ES-I3 (cell line): ENCODE data around the gene GLTPD2.

Experiments
- H3K36me3 ChIP-seq: 2 replicates; pipeline ENCODE4 v1.6.1; 2013; ENCODE audit warnings: mild to moderate bottlenecking, low read length, control low read depth, moderate library complexity; ENCODE audit not compliant: insufficient read depth
- H3K4me1 ChIP-seq: 2 replicates; pipeline ENCODE4 v1.6.1; 2013; ENCODE audit warnings: mild to moderate bottlenecking, control low read depth, low read length; ENCODE audit not compliant: insufficient read depth
- H3K9ac ChIP-seq: 2 replicates; pipeline ENCODE4 v1.6.1; 2013; ENCODE audit warnings: low read depth, mild to moderate bottlenecking, low read length, moderate library complexity
- H3K9me3 ChIP-seq: 2 replicates; pipeline ENCODE4 v1.6.1; 2013; ENCODE audit warnings: mild to moderate bottlenecking, low read length, moderate library complexity; ENCODE audit not compliant: control insufficient read depth, insufficient read depth

The GLTPD2 gene

DNA sequence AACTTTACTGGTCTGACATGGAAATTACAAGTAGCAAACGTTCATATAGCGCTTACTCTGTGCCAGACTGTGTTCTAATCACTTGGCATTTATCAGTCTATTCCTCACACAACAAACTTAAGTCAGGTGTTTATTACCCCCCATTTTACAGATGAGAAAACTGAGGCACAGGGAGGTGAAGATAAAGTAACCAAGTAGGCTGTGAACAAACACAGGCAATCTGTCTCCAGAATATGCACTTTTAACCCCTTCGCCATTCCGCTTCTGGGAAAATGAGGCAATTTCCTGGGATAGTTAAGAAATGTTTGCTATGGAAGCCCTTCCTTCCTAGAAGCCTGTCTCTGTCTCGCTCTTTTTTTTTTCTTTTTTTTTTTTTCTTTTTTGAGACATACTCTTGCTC lies 36.8 kb upstream of the GLTPD2 start:
- no peaks in the 10 kb centered on the region for H3K36me3 ChIP-seq
- H3K9ac ChIP-seq, result no peak overlapping the region
- no peaks in the 10 kb centered on the region for H3K4me1 ChIP-seq
- H3K9me3 ChIP-seq, result no peaks in the 10 kb centered on the region

- no peaks in the 10 kb centered on the region for H3K4me1 ChIP-seq
- no peaks in the 10 kb centered on the region for H3K9me3 ChIP-seq
- H3K36me3 ChIP-seq, result no peaks in the 10 kb centered on the region
- H3K9ac ChIP-seq, result no peak overlapping the region
These were observed 35.4 kb upstream of the GLTPD2 start for GRCh38 chr17:4753392-4753791.

DNA sequence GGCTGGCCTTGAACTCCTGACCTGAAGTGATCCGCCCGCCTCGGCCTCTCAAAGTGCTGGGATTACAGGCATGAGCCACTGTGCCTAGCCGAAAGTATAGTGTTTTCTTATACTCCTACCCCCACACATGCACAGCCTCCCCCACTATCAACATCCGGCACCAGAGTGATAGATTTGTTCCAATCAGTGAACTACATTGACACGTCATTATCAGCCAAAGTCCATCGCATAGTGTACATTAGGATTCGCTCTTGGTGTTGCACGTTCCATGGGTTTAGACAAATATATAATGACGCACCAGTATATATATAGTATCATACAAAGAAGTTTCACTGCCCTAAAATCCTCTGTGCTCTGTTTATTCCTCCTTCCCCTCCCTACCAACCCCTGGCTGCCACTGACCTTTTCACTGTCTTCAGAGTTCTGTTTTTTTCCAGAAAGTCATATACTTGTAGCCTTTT lies 29.0 kb upstream of the GLTPD2 start:
- H3K36me3 ChIP-seq, result no peaks in the 10 kb centered on the region
- no peaks in the 10 kb centered on the region for H3K4me1 ChIP-seq
- H3K9ac ChIP-seq, result no peak overlapping the region
- H3K9me3 ChIP-seq, result no peaks in the 10 kb centered on the region

DNA sequence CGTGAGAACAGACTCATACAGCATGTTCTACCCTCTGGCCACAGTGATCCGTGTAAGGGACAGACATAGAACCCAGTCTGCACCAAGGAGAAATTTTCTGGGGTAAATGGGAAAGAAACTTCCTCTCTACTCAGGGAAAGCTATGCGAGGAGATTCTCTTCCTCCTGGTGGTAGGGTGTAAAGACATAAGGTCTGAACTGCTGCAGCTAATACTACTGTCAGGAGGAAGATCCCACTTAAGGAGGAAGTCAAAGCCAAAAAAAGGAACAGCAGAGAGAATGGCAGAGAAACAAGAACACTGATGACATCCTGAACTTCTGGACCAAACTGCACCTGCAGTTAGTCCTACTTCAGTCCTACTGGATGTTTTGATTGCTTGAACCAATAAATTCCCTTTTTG lies 24.2 kb upstream of the GLTPD2 start:
- Histone ChIP-seq H3K4me1 (no peaks in the 10 kb centered on the region), H3K9me3 (no peaks in the 10 kb centered on the region), H3K36me3 (no peaks in the 10 kb centered on the region), H3K9ac (no peak overlapping the region)

GRCh38 chr17:4766201-4766600 lies 22.6 kb upstream of the GLTPD2 start:
- Histone ChIP-seq H3K9me3 (no peaks in the 10 kb centered on the region), H3K4me1 (no peaks in the 10 kb centered on the region), H3K36me3 (no peaks in the 10 kb centered on the region), H3K9ac (no peak overlapping the region)

DNA sequence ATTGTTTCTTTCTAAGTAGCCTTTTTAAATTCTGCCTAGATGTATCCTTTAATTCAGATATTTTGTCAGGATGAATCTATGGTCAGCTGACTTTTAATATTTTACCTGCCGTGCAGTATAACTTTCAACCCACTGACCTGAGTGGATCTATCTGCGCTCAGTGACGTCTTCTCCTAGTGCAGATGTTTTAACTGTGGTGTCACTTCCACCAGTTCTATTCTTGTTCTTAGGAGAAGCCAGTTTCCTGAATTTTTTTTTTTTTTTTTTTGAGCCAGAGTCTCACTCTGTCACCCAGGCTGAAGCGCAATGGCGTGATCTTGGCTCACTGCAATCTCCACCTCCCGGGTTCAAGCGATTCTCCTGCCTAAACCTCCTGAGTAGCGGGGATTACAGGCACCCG lies 22.0 kb upstream of the GLTPD2 start:
- Histone ChIP-seq H3K36me3 (no peaks in the 10 kb centered on the region), H3K9me3 (no peaks in the 10 kb centered on the region), H3K4me1 (no peaks in the 10 kb centered on the region), H3K9ac (no peak overlapping the region)

DNA sequence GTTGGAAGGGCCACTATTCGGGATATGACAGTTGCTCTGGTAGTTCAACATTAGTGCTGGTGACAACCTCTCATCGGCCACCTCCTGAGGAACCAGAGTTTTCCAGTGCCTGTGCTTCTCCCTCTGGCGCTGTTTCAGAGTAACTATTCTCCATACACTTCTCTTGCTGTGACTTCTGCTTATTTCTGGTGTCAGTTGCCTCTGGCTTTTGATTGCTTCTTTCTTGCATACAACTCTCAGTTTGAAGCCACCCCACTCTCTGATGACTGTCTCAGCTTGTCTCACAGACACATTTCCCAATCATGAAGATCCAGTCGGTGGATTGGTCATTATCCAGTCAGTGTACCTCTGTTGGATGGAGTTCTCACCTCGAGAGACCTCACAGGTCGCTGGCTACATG lies 20.5 kb upstream of the GLTPD2 start:
- no peaks in the 10 kb centered on the region for H3K9me3 ChIP-seq
- no peaks in the 10 kb centered on the region for H3K36me3 ChIP-seq
- no peak overlapping the region for H3K9ac ChIP-seq
- no peaks in the 10 kb centered on the region for H3K4me1 ChIP-seq

- H3K4me1 ChIP-seq, result no peaks in the 10 kb centered on the region
- H3K36me3 ChIP-seq, result no peaks in the 10 kb centered on the region
- H3K9ac ChIP-seq, result no peak overlapping the region
- no peaks in the 10 kb centered on the region for H3K9me3 ChIP-seq
These were observed 19.1 kb upstream of the GLTPD2 start for GRCh38 chr17:4769628-4770027.

- Histone ChIP-seq H3K9me3 (no peaks in the 10 kb centered on the region), H3K4me1 (no peaks in the 10 kb centered on the region), H3K9ac (no peak within 1 kb of the TSS), H3K36me3 (no peaks in the 10 kb centered on the region)
These were observed 17.1 kb upstream of the GLTPD2 start, which contains the start of gene TM4SF5 for GRCh38 chr17:4771519-4772234. TM4SF5 (plus strand) TSS chr17:4771886; CDS start chr17:4771923, 37 bp downstream.

DNA sequence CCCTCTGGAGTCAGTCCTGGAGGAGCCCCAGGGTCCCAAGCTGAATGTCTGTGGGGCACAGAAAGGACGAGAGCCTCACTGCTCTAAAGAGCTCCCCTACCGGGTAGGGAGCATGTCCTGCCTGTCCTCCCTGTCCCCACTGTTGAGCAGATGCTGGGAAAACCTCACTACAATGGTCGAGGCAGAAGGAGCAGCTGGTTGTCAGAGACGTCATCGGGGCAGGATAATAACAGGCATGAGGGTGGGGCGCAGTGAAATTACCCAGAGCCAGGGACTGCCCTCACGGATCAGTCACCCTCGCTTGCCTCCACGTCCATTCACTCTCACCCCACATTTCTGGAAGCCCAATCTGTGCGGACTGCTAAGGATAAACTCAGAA lies 16.5 kb upstream of the GLTPD2 start:
- Histone ChIP-seq H3K36me3 (no peaks in the 10 kb centered on the region), H3K9ac (no peak overlapping the region)

DNA sequence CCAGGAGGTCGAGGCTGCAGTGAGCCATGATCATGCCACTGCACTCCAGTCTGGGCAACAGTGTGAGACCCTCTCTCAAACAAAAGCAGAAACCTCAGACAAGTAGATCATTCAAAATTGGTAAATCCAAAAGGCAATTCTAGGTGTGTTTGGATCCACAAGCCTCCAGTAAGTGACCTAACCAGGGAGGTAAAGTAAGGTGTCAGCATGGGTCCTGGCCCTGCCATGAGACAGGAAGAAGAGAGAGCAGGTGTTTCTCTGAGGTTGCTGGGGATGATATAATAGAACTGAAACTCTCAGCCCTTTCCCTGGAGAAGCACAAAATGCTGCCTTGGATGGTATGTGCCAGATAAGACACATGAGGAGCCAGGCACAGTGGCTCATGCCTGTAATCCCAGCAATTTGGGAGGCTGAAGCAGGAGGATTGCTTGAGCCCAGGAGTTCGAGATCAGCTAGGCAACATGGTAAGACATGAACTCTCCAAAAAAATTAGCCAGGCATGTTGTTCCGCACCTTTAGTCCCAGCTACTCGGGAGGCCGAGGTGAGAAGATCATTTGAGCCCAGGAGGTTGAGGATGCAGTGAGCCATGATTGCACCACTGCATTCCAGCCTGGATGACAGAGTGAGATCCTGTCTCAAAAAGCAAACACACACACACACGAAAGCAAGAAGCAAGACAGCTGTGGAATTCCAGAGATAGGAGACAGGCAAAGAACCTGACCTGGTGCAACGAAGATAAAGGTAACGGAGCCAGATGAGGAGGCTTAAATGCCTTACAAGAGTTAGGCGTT lies 10.6 kb upstream of the GLTPD2 start:
- no peaks in the 10 kb centered on the region for H3K36me3 ChIP-seq
- no peaks in the 10 kb centered on the region for H3K4me1 ChIP-seq
- no peak overlapping the region for H3K9ac ChIP-seq
- H3K9me3 ChIP-seq, result no peaks in the 10 kb centered on the region

More for the DNA sequence above, 16.5 kb upstream of the GLTPD2 start:
- Histone ChIP-seq H3K9me3 (no peaks in the 10 kb centered on the region), H3K4me1 (no peaks in the 10 kb centered on the region)

DNA sequence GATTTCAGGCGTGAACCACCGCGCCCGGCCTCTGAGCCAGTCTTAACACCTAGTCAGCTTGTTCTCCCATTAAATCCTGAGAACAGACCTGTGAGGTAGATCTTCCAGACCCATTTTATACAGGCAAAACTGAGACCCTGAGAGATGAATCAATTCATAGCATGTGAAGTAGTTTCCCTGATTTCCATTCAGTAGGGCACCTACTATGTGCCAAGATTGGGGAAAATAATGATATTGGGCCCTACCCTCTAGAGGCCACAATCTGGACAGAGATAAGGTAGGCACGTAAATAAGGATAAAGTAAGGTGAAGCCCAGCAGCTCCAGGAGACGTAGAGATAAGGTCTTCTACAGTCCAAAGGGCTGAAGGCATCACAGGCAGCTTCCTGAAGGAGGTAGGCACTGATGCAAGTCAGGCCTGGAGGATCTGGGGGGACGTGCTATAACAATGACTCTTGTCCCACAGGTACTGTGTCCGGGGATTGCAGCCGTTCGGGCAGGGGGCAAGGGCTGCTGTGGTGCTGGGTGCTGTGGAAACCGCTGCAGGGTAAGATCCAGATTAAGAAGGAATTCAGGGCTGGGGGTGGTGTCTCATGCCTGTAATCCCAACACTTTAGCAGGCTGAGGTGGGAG lies 8.3 kb upstream of the GLTPD2 start:
- H3K9ac ChIP-seq, result no peak overlapping the region
- no peaks in the 10 kb centered on the region for H3K4me1 ChIP-seq
- no peaks in the 10 kb centered on the region for H3K9me3 ChIP-seq
- no peaks in the 10 kb centered on the region for H3K36me3 ChIP-seq

DNA sequence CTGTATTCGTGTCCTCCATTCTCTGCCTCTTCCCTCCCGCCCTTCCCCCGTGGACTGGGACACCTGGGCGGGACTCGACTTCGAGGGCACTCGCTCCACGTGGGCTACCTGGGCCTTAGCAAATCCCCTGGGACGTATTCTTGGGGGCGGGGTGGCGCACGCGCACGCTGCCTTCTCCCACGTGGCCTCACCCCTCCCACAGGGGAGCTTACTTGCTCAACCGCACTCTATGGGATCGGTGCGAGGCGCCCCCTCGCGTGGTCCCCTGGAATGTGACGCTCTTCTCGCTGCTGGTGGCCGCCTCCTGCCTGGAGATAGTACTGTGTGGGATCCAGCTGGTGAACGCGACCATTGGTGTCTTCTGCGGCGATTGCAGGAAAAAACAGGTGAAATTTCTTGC lies 6.1 kb upstream of the GLTPD2 start:
- H3K4me1 ChIP-seq, result 0 out of 2 replicates have a peak, but pooled peaks cover 2% of the 10 kb centered on the region
- H3K9me3 ChIP-seq, result no peaks in the 10 kb centered on the region
- no peaks in the 10 kb centered on the region for H3K36me3 ChIP-seq
- no peak overlapping the region for H3K9ac ChIP-seq

GRCh38 chr17:4785311-4786105 lies 3.3 kb upstream of the GLTPD2 start:
- no peaks in the 10 kb centered on the region for H3K36me3 ChIP-seq
- no peaks in the 10 kb centered on the region for H3K9me3 ChIP-seq
- H3K9ac ChIP-seq, result no peak overlapping the region
- 0 out of 2 replicates have a peak, but pooled peaks cover 4% of the 10 kb centered on the region for H3K4me1 ChIP-seq
